ENCODE data around the gene DGKZ.

DGKZ gene

GRCh38 chr11:46383404-46383758 lies 36.1 kb downstream of the DGKZ start:
- Histone ChIP-seq H3K9ac (ENCODE audit: low read depth, low read length) (no peak overlapping the region), H3K36me3 (ENCODE audit: control insufficient read depth, insufficient read depth, low read length) (peaks cover 5% of the 10 kb centered on the region; the same call in 1 of the 2 replicates), H3K4me1 (ENCODE audit: control insufficient read depth, insufficient read depth, low read length) (peaks cover 18% of the 10 kb centered on the region), H3K9me3 (ENCODE audit: control insufficient read depth, insufficient read depth, low read length) (no peaks in the 10 kb centered on the region), H3K4me3 (ENCODE audit: low read depth, low read length) (no peak overlapping the region), H3K27me3 (ENCODE audit: control insufficient read depth, insufficient read depth, low read length) (peaks cover 21% of the 10 kb centered on the region), H3K27ac (ENCODE audit: low read depth, low read length) (no peak overlapping the region)

- Histone ChIP-seq H3K4me3 (ENCODE audit: low read depth, low read length) (no peak overlapping the region), H3K27me3 (ENCODE audit: control insufficient read depth, insufficient read depth, low read length) (peaks cover 28% of the 10 kb centered on the region), H3K27ac (ENCODE audit: low read depth, low read length) (no peak overlapping the region), H3K36me3 (ENCODE audit: control insufficient read depth, insufficient read depth, low read length) (peaks cover 4% of the 10 kb centered on the region; the same call in 1 of the 2 replicates), H3K9ac (ENCODE audit: low read depth, low read length) (no peak overlapping the region), H3K9me3 (ENCODE audit: control insufficient read depth, insufficient read depth, low read length) (no peaks in the 10 kb centered on the region), H3K4me1 (ENCODE audit: control insufficient read depth, insufficient read depth, low read length) (peaks cover 25% of the 10 kb centered on the region)
Measured at GRCh38 chr11:46383974-46384701, 36.9 kb downstream of the DGKZ start.

- no peak overlapping the region for H3K9ac ChIP-seq (ENCODE audit: low read depth, low read length)
- H3K4me1 ChIP-seq (ENCODE audit: control insufficient read depth, insufficient read depth, low read length): peaks cover 32% of the 10 kb centered on the region
- no peak overlapping the region for H3K27ac ChIP-seq (ENCODE audit: low read depth, low read length)
- H3K4me3 ChIP-seq (ENCODE audit: low read depth, low read length): no peak overlapping the region
- H3K9me3 ChIP-seq (ENCODE audit: control insufficient read depth, insufficient read depth, low read length): no peaks in the 10 kb centered on the region
- H3K36me3 ChIP-seq (ENCODE audit: control insufficient read depth, insufficient read depth, low read length): peaks cover 4% of the 10 kb centered on the region; the same call in 1 of the 2 replicates
- peaks cover 41% of the 10 kb centered on the region for H3K27me3 ChIP-seq (ENCODE audit: control insufficient read depth, insufficient read depth, low read length)
Measured at GRCh38 chr11:46385169-46386004, 38.1 kb downstream of the DGKZ start.

- no peaks in the 10 kb centered on the region for H3K9me3 ChIP-seq (ENCODE audit: control insufficient read depth, insufficient read depth, low read length)
- H3K9ac ChIP-seq (ENCODE audit: low read depth, low read length): no peak overlapping the region
- peaks cover 4% of the 10 kb centered on the region; the same call in 1 of the 2 replicates for H3K36me3 ChIP-seq (ENCODE audit: control insufficient read depth, insufficient read depth, low read length)
- H3K27me3 ChIP-seq (ENCODE audit: control insufficient read depth, insufficient read depth, low read length): peaks cover 48% of the 10 kb centered on the region
- H3K27ac ChIP-seq (ENCODE audit: low read depth, low read length): no peak overlapping the region
- no peak overlapping the region for H3K4me3 ChIP-seq (ENCODE audit: low read depth, low read length)
- peaks cover 34% of the 10 kb centered on the region for H3K4me1 ChIP-seq (ENCODE audit: control insufficient read depth, insufficient read depth, low read length)
Measured at GRCh38 chr11:46386005-46386578, 38.8 kb downstream of the DGKZ start.

GRCh38 chr11:46386674-46387073 lies 39.4 kb downstream of the DGKZ start:
- Histone ChIP-seq H3K27me3 (ENCODE audit: control insufficient read depth, insufficient read depth, low read length) (peaks cover 52% of the 10 kb centered on the region), H3K27ac (ENCODE audit: low read depth, low read length) (no peak overlapping the region), H3K36me3 (ENCODE audit: control insufficient read depth, insufficient read depth, low read length) (peaks cover 4% of the 10 kb centered on the region; the same call in 1 of the 2 replicates), H3K9me3 (ENCODE audit: control insufficient read depth, insufficient read depth, low read length) (no peaks in the 10 kb centered on the region), H3K4me1 (ENCODE audit: control insufficient read depth, insufficient read depth, low read length) (peaks cover 34% of the 10 kb centered on the region), H3K4me3 (ENCODE audit: low read depth, low read length) (no peak overlapping the region), H3K9ac (ENCODE audit: low read depth, low read length) (no peak overlapping the region)

- Histone ChIP-seq H3K9ac (ENCODE audit: low read depth, low read length) (no peak overlapping the region), H3K9me3 (ENCODE audit: control insufficient read depth, insufficient read depth, low read length) (no peaks in the 10 kb centered on the region), H3K27me3 (ENCODE audit: control insufficient read depth, insufficient read depth, low read length) (peaks cover 56% of the 10 kb centered on the region), H3K36me3 (ENCODE audit: control insufficient read depth, insufficient read depth, low read length) (peaks cover 4% of the 10 kb centered on the region; the same call in 1 of the 2 replicates), H3K4me3 (ENCODE audit: low read depth, low read length) (no peak overlapping the region), H3K4me1 (ENCODE audit: control insufficient read depth, insufficient read depth, low read length) (peaks cover 34% of the 10 kb centered on the region), H3K27ac (ENCODE audit: low read depth, low read length) (no peak overlapping the region)
Measured at GRCh38 chr11:46387456-46387855, 40.2 kb downstream of the DGKZ start.

- Histone ChIP-seq H3K9me3 (ENCODE audit: control insufficient read depth, insufficient read depth, low read length) (no peaks in the 10 kb centered on the region), H3K9ac (ENCODE audit: low read depth, low read length) (no peak overlapping the region), H3K4me3 (ENCODE audit: low read depth, low read length) (no peak overlapping the region), H3K27me3 (ENCODE audit: control insufficient read depth, insufficient read depth, low read length) (peaks cover 57% of the 10 kb centered on the region), H3K27ac (ENCODE audit: low read depth, low read length) (no peak overlapping the region), H3K4me1 (ENCODE audit: control insufficient read depth, insufficient read depth, low read length) (peaks cover 28% of the 10 kb centered on the region), H3K36me3 (ENCODE audit: control insufficient read depth, insufficient read depth, low read length) (peaks cover 4% of the 10 kb centered on the region; the same call in 1 of the 2 replicates)
Measured at GRCh38 chr11:46387919-46388618, 40.8 kb downstream of the DGKZ start.

- Histone ChIP-seq H3K27me3 (ENCODE audit: control insufficient read depth, insufficient read depth, low read length) (peaks cover 63% of the 10 kb centered on the region), H3K4me3 (ENCODE audit: low read depth, low read length) (peak overlapping the region; percentile 65), H3K9ac (ENCODE audit: low read depth, low read length) (no peak overlapping the region), H3K4me1 (ENCODE audit: control insufficient read depth, insufficient read depth, low read length) (peaks cover 24% of the 10 kb centered on the region), H3K27ac (ENCODE audit: low read depth, low read length) (peak overlapping the region; percentile 11), H3K9me3 (ENCODE audit: control insufficient read depth, insufficient read depth, low read length) (no peaks in the 10 kb centered on the region), H3K36me3 (ENCODE audit: control insufficient read depth, insufficient read depth, low read length) (no peaks in the 10 kb centered on the region)
Measured at GRCh38 chr11:46388619-46389449, 41.6 kb downstream of the DGKZ start.

- Histone ChIP-seq H3K9ac (ENCODE audit: low read depth, low read length) (no peak overlapping the region), H3K27ac (ENCODE audit: low read depth, low read length) (peak overlapping the region; percentile 11), H3K27me3 (ENCODE audit: control insufficient read depth, insufficient read depth, low read length) (peaks cover 63% of the 10 kb centered on the region), H3K4me3 (ENCODE audit: low read depth, low read length) (peak overlapping the region; percentile 65), H3K9me3 (ENCODE audit: control insufficient read depth, insufficient read depth, low read length) (no peaks in the 10 kb centered on the region), H3K36me3 (ENCODE audit: control insufficient read depth, insufficient read depth, low read length) (no peaks in the 10 kb centered on the region), H3K4me1 (ENCODE audit: control insufficient read depth, insufficient read depth, low read length) (peaks cover 24% of the 10 kb centered on the region)
Measured at GRCh38 chr11:46389450-46390330, 42.4 kb downstream of the DGKZ start.
